ENCODE measurements around the gene ALG14.

ALG14 gene

DNA sequence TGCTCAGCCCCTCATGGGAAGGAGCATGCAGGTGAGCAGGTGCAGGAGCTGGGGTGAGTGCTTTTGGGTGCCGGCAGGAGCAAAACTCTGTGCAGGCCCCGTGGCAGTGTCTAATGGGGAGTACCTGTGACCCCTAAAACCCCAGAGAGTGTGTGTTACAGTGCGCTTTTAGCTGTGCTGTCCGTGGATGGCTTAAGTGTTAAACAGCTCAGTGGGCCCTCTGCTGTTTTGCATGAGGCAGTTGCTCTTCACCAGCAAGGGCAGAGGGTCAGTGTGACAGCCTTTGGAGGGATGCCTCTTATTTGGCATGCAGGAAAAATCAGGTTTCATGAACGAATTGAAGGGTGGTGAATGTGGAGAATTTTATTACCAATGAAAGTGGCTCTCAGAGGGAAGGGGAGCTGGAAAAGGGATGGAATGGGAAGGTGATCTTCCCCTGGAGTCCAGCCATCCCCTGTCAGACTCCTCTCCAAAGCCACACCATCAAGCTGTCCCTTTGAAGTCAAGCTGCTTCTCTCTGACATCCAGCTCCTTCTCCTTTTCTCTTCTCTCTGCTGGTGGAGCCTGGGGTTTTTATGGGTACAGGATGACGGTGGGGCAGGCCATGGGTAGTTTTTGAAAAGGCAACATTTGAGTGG lies 17.0 kb upstream of the ALG14 start:
- H3K4me1 ChIP-seq: no peaks in the 10 kb centered on the region

GRCh38 chr1:95088303-95088702 lies 15.6 kb upstream of the ALG14 start:
- Histone ChIP-seq H3K9me3 (no peaks in the 10 kb centered on the region), H3K4me3 (ENCODE audit: low read depth, low read length) (no peak overlapping the region), H3K36me3 (no peaks in the 10 kb centered on the region), H3K27me3 (no peaks in the 10 kb centered on the region), H3K4me1 (no peaks in the 10 kb centered on the region)
- DNase-seq: no peak
- TF ChIP-seq, protein P1, sequence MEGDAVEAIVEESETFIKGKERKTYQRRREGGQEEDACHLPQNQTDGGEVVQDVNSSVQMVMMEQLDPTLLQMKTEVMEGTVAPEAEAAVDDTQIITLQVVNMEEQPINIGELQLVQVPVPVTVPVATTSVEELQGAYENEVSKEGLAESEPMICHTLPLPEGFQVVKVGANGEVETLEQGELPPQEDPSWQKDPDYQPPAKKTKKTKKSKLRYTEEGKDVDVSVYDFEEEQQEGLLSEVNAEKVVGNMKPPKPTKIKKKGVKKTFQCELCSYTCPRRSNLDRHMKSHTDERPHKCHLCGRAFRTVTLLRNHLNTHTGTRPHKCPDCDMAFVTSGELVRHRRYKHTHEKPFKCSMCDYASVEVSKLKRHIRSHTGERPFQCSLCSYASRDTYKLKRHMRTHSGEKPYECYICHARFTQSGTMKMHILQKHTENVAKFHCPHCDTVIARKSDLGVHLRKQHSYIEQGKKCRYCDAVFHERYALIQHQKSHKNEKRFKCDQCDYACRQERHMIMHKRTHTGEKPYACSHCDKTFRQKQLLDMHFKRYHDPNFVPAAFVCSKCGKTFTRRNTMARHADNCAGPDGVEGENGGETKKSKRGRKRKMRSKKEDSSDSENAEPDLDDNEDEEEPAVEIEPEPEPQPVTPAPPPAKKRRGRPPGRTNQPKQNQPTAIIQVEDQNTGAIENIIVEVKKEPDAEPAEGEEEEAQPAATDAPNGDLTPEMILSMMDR (IDR thresholded peaks at IDR 0.05; ENCODE audit: low read depth, low read length): no peak

More for the DNA sequence above, 17.0 kb upstream of the ALG14 start:
- DNase-seq: no peak
- Histone ChIP-seq H3K36me3 (no peaks in the 10 kb centered on the region), H3K4me3 (ENCODE audit: low read depth, low read length) (no peak overlapping the region), H3K9me3 (no peaks in the 10 kb centered on the region), H3K27me3 (no peaks in the 10 kb centered on the region)
- TF ChIP-seq, protein P1 (IDR thresholded peaks at IDR 0.05; ENCODE audit: low read depth, low read length): no peak

- Histone ChIP-seq H3K4me3 (ENCODE audit: low read depth, low read length) (no peak overlapping the region), H3K36me3 (no peaks in the 10 kb centered on the region), H3K27me3 (no peaks in the 10 kb centered on the region), H3K9me3 (no peaks in the 10 kb centered on the region), H3K4me1 (no peaks in the 10 kb centered on the region)
- TF ChIP-seq, protein P1 (IDR thresholded peaks at IDR 0.05; ENCODE audit: low read depth, low read length): no peak
- no peak for DNase-seq
Measured at GRCh38 chr1:95086949-95087533, 14.3 kb upstream of the ALG14 start.

GRCh38 chr1:95085376-95085775 lies 12.6 kb upstream of the ALG14 start:
- no peaks in the 10 kb centered on the region for H3K27me3 ChIP-seq
- no peak overlapping the region for H3K4me3 ChIP-seq (ENCODE audit: low read depth, low read length)
- no peak for DNase-seq
- TF ChIP-seq, protein P1 (IDR thresholded peaks at IDR 0.05; ENCODE audit: low read depth, low read length): no peak
- H3K36me3 ChIP-seq: no peaks in the 10 kb centered on the region
- no peaks in the 10 kb centered on the region for H3K9me3 ChIP-seq
- H3K4me1 ChIP-seq: no peaks in the 10 kb centered on the region

- no peaks in the 10 kb centered on the region for H3K36me3 ChIP-seq
- DNase-seq: peak; percentile 8
- no peaks in the 10 kb centered on the region for H3K9me3 ChIP-seq
- H3K4me1 ChIP-seq: no peaks in the 10 kb centered on the region
- TF ChIP-seq, protein P1 (IDR thresholded peaks at IDR 0.05; ENCODE audit: low read depth, low read length): peak; percentile 72
- no peak overlapping the region for H3K4me3 ChIP-seq (ENCODE audit: low read depth, low read length)
- no peaks in the 10 kb centered on the region for H3K27me3 ChIP-seq
Measured at GRCh38 chr1:95084317-95085176, 11.8 kb upstream of the ALG14 start.
